22Rv1 (cell line): ENCODE measurements around the gene MYORG.
"Not testable (repeated sequence)": the region's sequence is repeated elsewhere in the genome, so short reads cannot be mapped to it uniquely, and the experiment has no call there.

Source experiments
- H3K27ac ChIP-seq: fragments of 450-650 bp; 2 replicates; pipeline ENCODE4 v1.5.1; 2017
- ZFX ChIP-seq: fragments of 450-650 bp; IDR thresholded peaks from 2 replicates; pipeline ENCODE4 v1.6.1; 2017; ENCODE audit warnings: antibody characterized with exemption, borderline replicate concordance
- TF ChIP-seq, protein P1 (sequence below): fragments of 450-650 bp; IDR thresholded peaks from 2 replicates; pipeline ENCODE4 v1.5.1; 2017; ENCODE audit warnings: mild to moderate bottlenecking

Gene MYORG

DNA sequence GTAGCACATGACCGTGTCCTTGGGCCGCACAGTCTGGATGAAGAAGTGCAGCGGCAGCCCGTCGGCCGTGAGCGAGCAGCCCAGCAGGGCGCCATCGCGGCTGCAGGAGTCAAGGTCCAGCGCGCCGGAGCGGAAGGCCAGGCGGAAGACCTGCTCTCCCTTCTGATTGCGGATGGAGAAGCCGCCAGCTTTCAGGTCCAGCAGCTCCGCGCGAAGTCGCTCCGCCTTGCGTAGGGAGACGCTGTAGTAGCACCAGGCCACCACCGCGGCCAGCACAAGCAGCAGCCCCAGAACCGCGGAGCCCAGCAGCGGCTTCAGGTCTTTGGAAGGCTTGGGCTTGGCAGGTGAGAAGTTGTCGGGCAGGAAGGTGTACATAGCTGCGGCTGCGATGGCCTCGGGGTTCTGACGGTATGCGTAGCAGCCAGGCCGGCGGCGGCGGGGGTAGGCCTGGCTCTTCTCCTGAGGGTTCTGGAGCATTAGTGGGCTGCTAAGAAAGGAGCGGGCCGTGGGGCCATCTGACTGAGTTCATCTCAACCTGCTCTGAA is 4.2 kb downstream of the MYORG start:
- no peak for TF ChIP-seq ZFX
- TF ChIP-seq, protein P1, sequence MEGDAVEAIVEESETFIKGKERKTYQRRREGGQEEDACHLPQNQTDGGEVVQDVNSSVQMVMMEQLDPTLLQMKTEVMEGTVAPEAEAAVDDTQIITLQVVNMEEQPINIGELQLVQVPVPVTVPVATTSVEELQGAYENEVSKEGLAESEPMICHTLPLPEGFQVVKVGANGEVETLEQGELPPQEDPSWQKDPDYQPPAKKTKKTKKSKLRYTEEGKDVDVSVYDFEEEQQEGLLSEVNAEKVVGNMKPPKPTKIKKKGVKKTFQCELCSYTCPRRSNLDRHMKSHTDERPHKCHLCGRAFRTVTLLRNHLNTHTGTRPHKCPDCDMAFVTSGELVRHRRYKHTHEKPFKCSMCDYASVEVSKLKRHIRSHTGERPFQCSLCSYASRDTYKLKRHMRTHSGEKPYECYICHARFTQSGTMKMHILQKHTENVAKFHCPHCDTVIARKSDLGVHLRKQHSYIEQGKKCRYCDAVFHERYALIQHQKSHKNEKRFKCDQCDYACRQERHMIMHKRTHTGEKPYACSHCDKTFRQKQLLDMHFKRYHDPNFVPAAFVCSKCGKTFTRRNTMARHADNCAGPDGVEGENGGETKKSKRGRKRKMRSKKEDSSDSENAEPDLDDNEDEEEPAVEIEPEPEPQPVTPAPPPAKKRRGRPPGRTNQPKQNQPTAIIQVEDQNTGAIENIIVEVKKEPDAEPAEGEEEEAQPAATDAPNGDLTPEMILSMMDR = no peak
- H3K27ac ChIP-seq = no peak overlapping the region

DNA sequence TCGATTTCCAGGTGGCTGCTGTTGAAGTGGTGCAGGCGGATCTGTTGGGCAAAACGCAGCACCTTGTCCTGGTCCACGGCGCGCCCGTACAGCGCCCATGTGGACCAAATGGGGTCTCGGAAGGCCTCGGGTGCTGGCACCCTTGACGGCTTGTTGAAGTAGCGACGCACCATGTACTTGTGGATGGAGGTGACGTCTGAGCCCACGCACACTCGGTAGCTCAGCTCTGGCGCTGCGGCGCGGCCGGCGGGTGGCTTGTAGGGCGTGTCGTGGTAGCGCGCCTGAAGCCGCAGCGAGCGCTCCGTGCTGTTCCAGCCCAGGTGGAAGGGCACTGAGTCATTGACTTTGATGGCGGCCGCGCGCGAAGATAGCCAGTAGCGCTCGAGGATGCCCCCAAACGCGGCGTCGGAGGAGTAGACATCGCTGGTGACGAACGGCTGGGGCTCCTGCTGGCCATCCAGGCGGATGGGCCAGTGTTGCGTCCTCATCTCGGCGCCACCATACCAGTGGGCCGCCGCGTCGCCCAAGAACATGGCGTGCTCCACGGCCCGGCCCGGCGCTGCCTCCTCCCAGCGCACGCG is 4.7 kb downstream of the MYORG start:
- TF ChIP-seq ZFX = no peak
- TF ChIP-seq, protein P1 = no peak
- no peak overlapping the region for H3K27ac ChIP-seq

DNA sequence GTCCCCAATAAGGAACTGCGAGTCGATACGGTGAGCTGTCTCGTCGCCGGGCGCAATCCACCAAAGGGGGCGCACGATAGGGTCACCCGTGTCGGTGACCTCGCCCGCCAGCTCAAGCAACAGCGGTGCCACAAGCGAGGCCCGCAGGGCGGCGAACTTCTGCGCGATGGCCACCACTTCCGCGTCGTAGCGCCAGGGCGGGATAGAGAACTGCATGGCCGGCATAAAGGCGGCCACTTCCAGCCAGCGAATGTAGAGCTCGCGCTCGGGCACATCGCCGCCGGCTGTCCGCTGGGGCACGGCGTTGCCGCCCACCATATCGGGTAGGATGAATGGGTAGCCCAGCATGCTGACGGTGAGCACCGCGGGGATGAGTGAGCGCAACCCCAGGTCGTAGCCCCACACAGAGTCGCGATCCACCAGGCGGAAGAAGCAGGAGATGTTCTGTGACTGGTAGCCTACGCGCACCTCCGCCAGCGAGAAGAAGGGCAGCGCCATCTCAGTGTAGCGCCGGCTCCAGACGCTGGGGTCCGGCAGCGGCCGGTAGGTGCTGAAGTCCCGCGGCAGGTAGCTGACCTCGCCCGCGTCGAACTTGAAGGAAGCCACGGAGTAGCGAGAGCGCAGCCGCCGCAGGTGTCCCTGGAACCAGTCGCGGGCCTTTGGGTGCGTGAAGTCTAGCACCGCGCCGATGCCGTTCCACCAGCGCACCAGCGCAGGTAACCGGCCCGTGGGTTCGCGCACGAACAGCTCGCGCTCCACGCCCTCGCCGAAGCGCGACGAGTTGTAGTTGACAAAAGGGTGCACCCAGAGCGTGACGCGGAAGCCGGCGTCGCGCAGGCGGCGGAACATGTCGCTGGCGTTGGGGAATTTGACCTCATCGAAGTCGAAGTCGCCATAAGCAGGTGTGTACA is 5.5 kb downstream of the MYORG start:
- TF ChIP-seq, protein P1 = no peak
- no peak for TF ChIP-seq ZFX
- no peak overlapping the region for H3K27ac ChIP-seq

DNA sequence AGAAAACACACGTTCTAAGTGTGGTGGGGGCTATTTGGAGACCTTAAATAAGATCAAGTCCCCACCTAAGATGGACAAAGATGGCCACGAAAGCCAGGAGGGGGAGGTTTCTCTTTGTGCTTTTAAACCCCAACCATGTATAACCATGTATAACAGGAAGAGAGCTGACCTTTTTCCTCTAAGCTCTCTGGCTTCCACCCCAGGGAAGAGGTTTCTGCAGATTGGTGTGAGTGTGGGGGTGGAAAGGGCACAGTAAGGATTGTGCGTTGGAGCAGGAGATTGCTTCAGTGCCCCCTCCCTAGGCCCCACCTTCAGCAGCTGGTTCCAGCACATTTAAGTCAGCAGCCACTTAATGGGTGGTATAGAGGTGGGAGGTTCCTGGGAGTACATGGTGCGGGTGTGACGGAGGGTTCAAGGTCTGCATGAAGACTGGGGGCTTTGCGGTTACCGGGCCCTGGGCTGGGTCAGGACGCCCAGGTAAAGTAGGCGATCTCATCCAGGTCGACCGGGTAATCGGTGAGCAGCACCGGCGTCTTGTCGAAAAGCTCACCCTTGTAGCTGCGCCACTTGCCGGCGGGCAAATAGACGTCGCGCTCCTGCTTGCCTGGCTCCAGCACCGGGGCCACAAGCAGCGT is 6.2 kb downstream of the MYORG start:
- H3K27ac ChIP-seq = no peak overlapping the region
- no peak for TF ChIP-seq ZFX
- TF ChIP-seq, protein P1 = no peak

DNA sequence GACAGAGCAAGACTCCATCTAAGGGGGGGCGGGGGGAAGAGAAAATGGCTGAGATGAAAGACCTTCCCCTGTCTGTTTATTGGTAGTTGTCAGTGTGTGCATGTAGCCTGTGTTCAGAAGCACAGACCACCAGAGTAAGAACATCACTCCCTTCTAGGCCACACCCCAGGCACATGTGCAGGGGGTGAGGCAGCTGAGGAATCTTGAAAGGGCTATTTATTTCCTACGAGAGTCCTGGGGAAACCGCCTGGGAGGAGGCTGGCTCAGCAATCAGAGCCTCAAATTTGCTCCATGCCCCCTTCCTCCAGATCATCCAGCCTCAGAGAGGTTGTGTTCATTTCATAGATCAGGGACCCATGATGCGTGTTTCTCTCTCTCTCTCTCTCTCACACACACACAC is 7.1 kb downstream of the MYORG start:
- H3K27ac ChIP-seq = no peak overlapping the region
- no peak for TF ChIP-seq ZFX
- TF ChIP-seq, protein P1 = no peak

DNA sequence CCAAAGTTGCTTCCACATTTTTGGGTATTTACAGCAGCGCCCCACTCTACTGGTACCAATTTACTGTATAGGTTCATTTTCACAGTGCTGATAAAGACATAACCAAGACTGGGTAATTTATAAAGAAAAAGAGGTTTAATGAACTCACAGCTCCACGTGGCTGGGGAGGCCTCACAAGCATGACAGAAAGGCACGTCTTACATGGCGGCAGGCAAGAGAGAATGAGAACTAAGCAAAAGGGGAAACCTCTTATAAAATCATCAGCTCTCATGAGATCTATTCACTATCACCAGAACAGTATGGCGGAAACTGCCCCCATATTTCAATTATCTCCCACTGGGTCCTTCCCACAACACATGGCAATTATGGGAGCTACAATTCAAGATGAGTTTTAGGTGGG is 7.9 kb downstream of the MYORG start:
- H3K27ac ChIP-seq = not testable (repeated sequence)

DNA sequence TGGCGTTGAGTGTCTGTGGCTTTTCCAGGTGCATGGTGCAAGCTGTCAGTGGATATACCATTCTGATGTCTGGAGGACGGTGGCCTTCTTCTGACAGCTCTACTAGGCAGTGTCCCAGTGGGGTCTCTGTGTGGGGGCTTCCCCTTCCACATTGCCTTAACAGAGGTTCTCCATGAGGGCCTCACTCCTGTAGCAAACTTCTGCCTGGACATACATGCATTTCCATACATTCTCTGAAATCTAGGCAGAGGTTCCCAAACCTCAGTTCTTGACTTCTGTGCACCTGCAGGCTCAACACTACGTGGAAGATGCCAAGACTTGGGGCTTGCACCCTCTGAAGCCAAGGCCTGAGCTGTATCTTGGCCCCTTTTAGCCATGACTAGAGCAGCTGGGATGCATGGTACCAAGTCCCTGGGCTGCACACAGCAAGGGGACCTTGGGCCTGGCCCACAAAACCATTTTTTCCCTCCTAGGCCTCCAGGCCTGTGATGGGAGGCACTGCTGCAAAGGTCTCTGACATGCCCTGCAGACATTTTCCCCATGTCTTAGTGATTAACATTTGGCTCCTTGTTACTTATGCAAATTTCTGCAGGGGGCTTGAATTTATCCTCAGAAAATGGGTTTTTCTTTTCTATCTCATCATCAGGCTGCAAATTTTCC is 8.8 kb downstream of the MYORG start:
- H3K27ac ChIP-seq = not testable (repeated sequence)

DNA sequence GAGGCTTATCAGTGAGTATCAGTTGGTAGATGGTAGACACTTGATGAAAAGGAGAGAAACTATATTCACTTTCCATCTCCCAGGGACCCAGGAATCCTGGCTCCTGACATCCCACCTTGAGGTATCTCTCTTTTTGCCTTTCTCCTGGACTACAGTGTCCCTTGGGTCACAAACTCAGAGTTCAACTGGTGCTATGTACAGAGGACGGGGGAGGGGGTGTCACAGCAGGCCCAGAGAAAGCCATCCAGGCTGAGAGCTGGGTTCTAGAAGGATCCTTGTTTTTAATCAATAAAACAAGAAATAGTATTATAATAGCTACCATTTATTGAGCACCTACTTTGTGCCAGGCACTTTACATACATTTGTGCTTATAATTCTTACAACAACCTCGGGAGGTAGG is 10.3 kb downstream of the MYORG start:
- no peak for TF ChIP-seq ZFX
- TF ChIP-seq, protein P1 = no peak

More for the DNA sequence above, 10.3 kb downstream of the MYORG start:
- H3K27ac ChIP-seq = no peak overlapping the region
